ENCODE measurements around the gene HDAC9.

DNA sequence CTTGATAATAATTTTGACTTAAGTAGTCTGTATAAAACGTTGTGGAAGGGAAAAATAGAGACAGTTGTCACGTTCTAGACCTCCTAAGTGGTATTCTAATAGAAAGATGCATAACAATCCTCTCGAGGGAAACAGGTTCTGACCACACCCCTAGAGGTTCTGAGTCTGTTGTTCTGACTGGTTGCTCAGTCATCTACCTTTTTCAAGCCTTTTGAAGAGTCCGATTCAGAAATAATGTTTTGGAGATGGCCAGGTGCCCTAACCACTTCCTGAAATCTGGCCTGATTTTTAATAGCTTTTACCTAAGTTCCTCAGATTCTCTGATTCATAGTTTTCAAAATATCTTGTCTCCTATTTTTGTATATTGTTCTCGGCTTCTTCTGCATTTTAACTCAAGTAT lies 175.6 kb downstream of the HDAC9 start:
- TF ChIP-seq POLR2AphosphoS5 (IDR thresholded peaks at IDR 0.05; ENCODE audit: borderline replicate concordance, low read depth, low read length) (no peak), EZH2 (IDR thresholded peaks at IDR 0.05) (no peak)

Data from SK-N-MC (cell line).